ENCODE results near the gene MFSD11.
"Not testable (repeated sequence)": the region's sequence is repeated elsewhere in the genome, so short reads cannot be mapped to it uniquely, and the experiment has no call there.

MFSD11 gene

GRCh38 chr17:76718516-76718915 lies 19.4 kb upstream of the MFSD11 start:
- Mint-ChIP-seq H3K27me3 (ENCODE audit: low read depth, poor library complexity) (no peaks in the 10 kb centered on the region), H3K27ac (no peak overlapping the region), H3K36me3 (ENCODE audit: low read depth) (peaks cover 50% of the 10 kb centered on the region)

GRCh38 chr17:76720211-76720610 lies 17.7 kb upstream of the MFSD11 start:
- Mint-ChIP-seq H3K4me1 (peaks cover 4% of the 10 kb centered on the region), H3K27me3 (ENCODE audit: low read depth, poor library complexity) (no peaks in the 10 kb centered on the region), H3K4me3 (no peak overlapping the region), H3K27ac (no peak overlapping the region), H3K36me3 (ENCODE audit: low read depth) (peaks cover 57% of the 10 kb centered on the region), H3K9me3 (no peaks in the 10 kb centered on the region)
- TF ChIP-seq CTCF (IDR thresholded peaks at IDR 0.05): no peak
- no peak for DNase-seq

More at GRCh38 chr17:76718516-76718915, 19.4 kb upstream of the MFSD11 start:
- Mint-ChIP-seq H3K4me3 (no peak overlapping the region), H3K4me1 (no peaks in the 10 kb centered on the region), H3K9me3 (no peaks in the 10 kb centered on the region)
- TF ChIP-seq CTCF (IDR thresholded peaks at IDR 0.05): no peak
- no peak for DNase-seq

GRCh38 chr17:76720941-76721340 lies 17.0 kb upstream of the MFSD11 start:
- H3K36me3 Mint-ChIP-seq (ENCODE audit: low read depth): peaks cover 62% of the 10 kb centered on the region
- no peak for TF ChIP-seq CTCF (IDR thresholded peaks at IDR 0.05)

GRCh38 chr17:76721463-76721862 lies 16.5 kb upstream of the MFSD11 start:
- H3K27ac Mint-ChIP-seq: no peak overlapping the region
- peaks cover 11% of the 10 kb centered on the region for H3K4me1 Mint-ChIP-seq
- no peaks in the 10 kb centered on the region for H3K9me3 Mint-ChIP-seq
- no peak for DNase-seq
- H3K27me3 Mint-ChIP-seq (ENCODE audit: low read depth, poor library complexity): no peaks in the 10 kb centered on the region
- H3K36me3 Mint-ChIP-seq (ENCODE audit: low read depth): peaks cover 62% of the 10 kb centered on the region
- TF ChIP-seq CTCF (IDR thresholded peaks at IDR 0.05): no peak
- no peak overlapping the region for H3K4me3 Mint-ChIP-seq

More at GRCh38 chr17:76720941-76721340, 17.0 kb upstream of the MFSD11 start:
- H3K4me1 Mint-ChIP-seq: peaks cover 11% of the 10 kb centered on the region
- no peaks in the 10 kb centered on the region for H3K9me3 Mint-ChIP-seq
- no peak overlapping the region for H3K27ac Mint-ChIP-seq
- DNase-seq: no peak
- no peaks in the 10 kb centered on the region for H3K27me3 Mint-ChIP-seq (ENCODE audit: low read depth, poor library complexity)
- no peak overlapping the region for H3K4me3 Mint-ChIP-seq

GRCh38 chr17:76722279-76722678 lies 15.6 kb upstream of the MFSD11 start:
- no peak for TF ChIP-seq CTCF (IDR thresholded peaks at IDR 0.05)
- DNase-seq: no peak
- no peaks in the 10 kb centered on the region for H3K27me3 Mint-ChIP-seq (ENCODE audit: low read depth, poor library complexity)
- no peak overlapping the region for H3K27ac Mint-ChIP-seq
- H3K36me3 Mint-ChIP-seq (ENCODE audit: low read depth): peaks cover 58% of the 10 kb centered on the region
- peaks cover 12% of the 10 kb centered on the region for H3K4me1 Mint-ChIP-seq
- H3K9me3 Mint-ChIP-seq: no peaks in the 10 kb centered on the region
- no peak overlapping the region for H3K4me3 Mint-ChIP-seq

GRCh38 chr17:76722977-76723376 lies 14.9 kb upstream of the MFSD11 start:
- Mint-ChIP-seq H3K36me3 (ENCODE audit: low read depth) (peaks cover 56% of the 10 kb centered on the region), H3K4me1 (peaks cover 19% of the 10 kb centered on the region)
- not testable (repeated sequence) for H3K27me3 Mint-ChIP-seq (ENCODE audit: low read depth, poor library complexity); H3K4me3 Mint-ChIP-seq; H3K9me3 Mint-ChIP-seq; H3K27ac Mint-ChIP-seq; DNase-seq

Data from nephron progenitor cell (in vitro differentiated cells).